K562 (cell line): ENCODE data around the gene SLC3A2. TPM values are rescaled to one million over a fixed set of nuclear protein-coding genes. Genes with fewer than 3 reads are reported as not detected.

ENCODE experiments used
- ARID3A ChIP-seq: IDR thresholded peaks from 2 replicates; pipeline ENCODE4 v1.6.1; 2012; ENCODE audit warnings: low read depth, low read length, improper control_type of control experiment, borderline replicate concordance
- ATF1 ChIP-seq, 2 experiments: fragments of 450-650 bp in 1 of 2; IDR thresholded peaks; 2 replicates each; pipeline ENCODE4 v1.6.1; 2016; ENCODE audit warnings: missing compliant biosample characterization in 1 of 2, missing genetic modification characterization in 1 of 2
- BRF2 ChIP-seq: IDR thresholded peaks from 3 replicates; pipeline ENCODE4 v1.6.1; 2011; ENCODE audit warnings: borderline replicate concordance, mild to moderate bottlenecking; ENCODE audit not compliant: insufficient read length, insufficient read depth
- EP300 ChIP-seq: IDR thresholded peaks from 2 replicates; pipeline ENCODE4 v1.6.1; 2012; ENCODE audit warnings: low read length, improper control_type of control experiment
- ETV5 ChIP-seq: sonication (generic); formaldehyde crosslinking; IDR thresholded peaks from 2 replicates; pipeline ENCODE4 v1.4.0; 2020; ENCODE audit warnings: low read depth, mild to moderate bottlenecking, missing genetic modification reagents
- FOXJ3 ChIP-seq: sonication (generic); formaldehyde crosslinking; IDR thresholded peaks from 2 replicates; pipeline ENCODE4 v1.4.0; 2020; ENCODE audit warnings: mild to moderate bottlenecking, missing genetic modification reagents
- HNRNPH1 ChIP-seq: fragments of 200-400 bp; formaldehyde crosslinking; optimal IDR thresholded peaks from 2 replicates; pipeline ENCODE3; 2017; ENCODE audit warnings: low read depth, mild to moderate bottlenecking, low read length, moderate library complexity
- IRF2 ChIP-seq: sonication (generic); formaldehyde crosslinking; IDR thresholded peaks from 2 replicates; pipeline ENCODE4 v1.8.1; 2022; ENCODE audit warnings: mild to moderate bottlenecking, missing genetic modification reagents
- KHSRP ChIP-seq: fragments of 450-650 bp; IDR thresholded peaks from 2 replicates; pipeline ENCODE4 v1.6.1; 2017
- L3MBTL2 ChIP-seq: fragments of 450-650 bp; IDR thresholded peaks from 2 replicates; pipeline ENCODE4 v1.6.1; 2016; ENCODE audit warnings: mild to moderate bottlenecking, moderate library complexity
- MAX ChIP-seq: sonication (generic); formaldehyde crosslinking; IDR thresholded peaks from 2 replicates; pipeline ENCODE4 v1.9.0; 2022; ENCODE audit warnings: mild to moderate bottlenecking, missing genetic modification reagents
- NELFE ChIP-seq: IDR thresholded peaks from 2 replicates; pipeline ENCODE4 v1.6.1; 2011; ENCODE audit warnings: mild to moderate bottlenecking; ENCODE audit not compliant: insufficient read depth, insufficient read length
- SPI1 ChIP-seq: IDR thresholded peaks from 2 replicates; pipeline ENCODE4 v1.6.1; 2011; ENCODE audit warnings: low read depth, low read length, control low read depth, borderline replicate concordance
- SRF ChIP-seq, 2 experiments: fragments of 250-450, 450-650 bp in 1 of 2; sonication (Bioruptor Pico) in 1 of 2; sonication (generic) in 1 of 2; formaldehyde crosslinking; IDR thresholded peaks; 2 replicates each; pipeline versions ENCODE4 v1.5.0 to v1.5.1; 2020 to 2022; ENCODE audit warnings: mild to moderate bottlenecking in 1 of 2, missing genetic modification reagents in 1 of 2
- SUPT5H ChIP-seq: fragments of 450-650 bp; IDR thresholded peaks from 2 replicates; pipeline ENCODE4 v1.6.1; 2016
- TAF1 ChIP-seq: IDR thresholded peaks from 2 replicates; pipeline ENCODE4 v1.6.1; 2011; ENCODE audit warnings: mild to moderate bottlenecking, low read length, moderate library complexity; ENCODE audit not compliant: insufficient read depth, control insufficient read depth, severe bottlenecking; ENCODE audit errors: extremely low read depth
- TEAD1 ChIP-seq, 2 experiments: fragments of 450-650 bp in 1 of 2; sonication (generic) in 1 of 2; formaldehyde crosslinking; IDR thresholded peaks; 2 replicates each; pipeline versions ENCODE4 v1.4.0 to v1.8.0; 2020 to 2022; ENCODE audit warnings: mild to moderate bottlenecking in 2 of 2, missing genetic modification reagents in 1 of 2
- TFAM ChIP-seq: fragments of 250-450 bp; sonication (Bioruptor Pico); conservative IDR thresholded peaks from 2 replicates; pipeline ENCODE4 v1.5.0; 2021; ENCODE audit warnings: mild to moderate bottlenecking, moderate library complexity
- TFE3 ChIP-seq: fragments of 450-650 bp; formaldehyde crosslinking; IDR thresholded peaks from 2 replicates; pipeline ENCODE4 v1.4.0; 2020; ENCODE audit warnings: mild to moderate bottlenecking, mixed read lengths
- XRCC5 ChIP-seq: fragments of 200-400 bp; formaldehyde crosslinking; IDR thresholded peaks from 2 replicates; pipeline ENCODE4 v1.6.1; 2017; ENCODE audit warnings: low read depth, mild to moderate bottlenecking, low read length
- ZFX ChIP-seq: sonication (generic); formaldehyde crosslinking; IDR thresholded peaks from 2 replicates; pipeline ENCODE4 v1.8.0; 2022; ENCODE audit warnings: mild to moderate bottlenecking, missing genetic modification reagents, moderate library complexity
- ZNF274 ChIP-seq: IDR thresholded peaks from 2 replicates; pipeline ENCODE4 v1.6.1; 2011; ENCODE audit warnings: low read depth, mild to moderate bottlenecking, low read length, moderate library complexity, borderline replicate concordance
- ZNF444 ChIP-seq: fragments of 250-450 bp; sonication (Bioruptor Pico); IDR thresholded peaks from 2 replicates; pipeline ENCODE4 v1.4.0; 2020; ENCODE audit warnings: mild to moderate bottlenecking, moderate library complexity
- polyA plus RNA-seq, 8 experiments: library from polyadenylated mRNA; depleted of rRNA in 4 of 8; stranded (reverse) in 5 of 8; unstranded in 3 of 8; fragments of >200 nt; fragmentation: Nextera tagmentation in 2 of 8; fragmentation: Illumina TruSeq in 1 of 8; extraction: Ambion mirVana in 2 of 8; extraction: Trizol in 1 of 8; gene quantifications; 2 replicates each; pipeline versions ENCODE4 v1.2.1 to v1.2.3, GENCODE V29; 2011 to 2014; ENCODE audit warnings: inconsistent platforms in 1 of 8, missing spikeins in 1 of 8
- total RNA-seq, 7 experiments: library from RNA; depleted of rRNA in 6 of 7; stranded (reverse); fragments of >200 nt in 6 of 7; fragmentation: Illumina TruSeq in 2 of 7; extraction: Trizol in 2 of 7; gene quantifications; 2 replicates each; pipeline versions ENCODE4 v1.2.1 to v1.2.3, GENCODE V29; 2011 to 2021; ENCODE audit warnings: low replicate concordance in 1 of 7

The SLC3A2 gene
- total and polyA plus RNA-seq, 9 of the 15 experiments (the other 6 are each of a cell fraction or from before 2014, with no cell fraction given) = 20.0 to 296 (median 214) TPM

GRCh38 chr11:62832336-62833234 lies 48.1 kb upstream of the SLC3A2 start, which contains the start of gene TEX54 (continued):
- TF ChIP-seq ARID3A (no peak), HNRNPH1 (no peak), ATF1 (CRISPR knock-in tag; IDR thresholded peaks at IDR 0.05) (no peak), ATF1 (tag; IDR thresholded peaks at IDR 0.05) (no peak), TFE3 (CRISPR knock-in tag) (no peak), XRCC5 (0 out of 2 replicates have a peak, but pooled peaks have one; percentile 26), ETV5 (CRISPR knock-in tag) (no peak), SRF (CRISPR knock-in tag; IDR thresholded peaks at IDR 0.05) (peak in 1 of 2 experiments; percentile 51; a peak in 1 of 4 replicates), EP300 (no peak), SUPT5H (peak; percentile 12; the same call in 1 of the 2 replicates), TFAM (no peak), MAX (CRISPR knock-in tag) (peak; percentile 72), BRF2 (no peak), KHSRP (no peak), NELFE (no peak), FOXJ3 (CRISPR knock-in tag) (no peak), TEAD1 (CRISPR knock-in tag; IDR thresholded peaks at IDR 0.05) (peak in 1 of 2 experiments; percentile 70; a peak in 1 of 4 replicates), ZFX (CRISPR knock-in tag) (no peak; the same call in 1 of the 2 replicates), SPI1 (no peak), L3MBTL2 (peak; percentile 50; the same call in 1 of the 2 replicates), IRF2 (CRISPR knock-in tag) (no peak), ZNF444 (CRISPR knock-in tag) (no peak), TAF1 (no peak), ZNF274 (no peak)
